Cerebellar cortex (tissue), 1 donor: ENCODE measurements around the gene MBD6.
"Not testable (repeated sequence)": the region's sequence is repeated elsewhere in the genome, so short reads cannot be mapped to it uniquely, and the experiment has no call there.

Experiments used
- DNase-seq: peaks from one replicate; pipeline ENCODE4 v3.0.0-alpha.2; 2015; ENCODE audit warnings: low spot score

The MBD6 gene

DNA sequence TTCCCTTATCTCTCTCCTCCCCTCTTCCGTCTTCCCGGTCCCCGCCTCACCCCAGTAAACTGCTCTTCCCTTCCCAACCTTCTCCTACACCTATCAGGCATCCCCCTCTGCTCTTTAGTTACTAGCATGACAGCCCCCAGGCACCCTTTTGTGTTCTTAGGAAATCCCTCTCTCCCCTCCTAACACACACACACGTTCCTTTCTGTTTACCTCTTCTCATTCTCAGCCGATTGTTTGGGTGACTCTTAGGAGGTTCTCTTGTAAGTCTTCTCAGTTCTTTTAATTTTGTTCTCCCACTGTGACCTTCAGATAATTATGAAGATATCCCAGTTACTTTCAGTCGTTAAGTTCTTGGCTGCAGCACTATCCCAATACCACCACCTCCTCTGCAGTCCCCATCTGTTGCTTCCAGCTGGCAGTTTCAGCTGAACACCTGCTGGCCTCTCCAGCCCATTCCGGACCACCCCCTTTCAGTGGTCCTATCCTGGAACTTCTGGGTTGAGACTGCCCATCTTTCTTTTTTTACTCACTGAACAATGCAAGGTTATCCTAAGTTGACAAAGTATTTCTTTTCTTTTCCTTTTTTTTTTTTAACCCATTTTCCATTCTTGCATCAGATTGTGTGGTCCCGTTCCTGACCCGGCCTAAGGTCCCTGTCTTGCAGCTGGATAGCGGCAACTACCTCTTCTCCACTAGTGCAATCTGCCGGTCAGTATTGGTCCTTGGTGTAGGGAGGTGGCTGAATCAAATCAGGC lies 34.0 kb upstream of the MBD6 start:
- no peak for DNase-seq

DNA sequence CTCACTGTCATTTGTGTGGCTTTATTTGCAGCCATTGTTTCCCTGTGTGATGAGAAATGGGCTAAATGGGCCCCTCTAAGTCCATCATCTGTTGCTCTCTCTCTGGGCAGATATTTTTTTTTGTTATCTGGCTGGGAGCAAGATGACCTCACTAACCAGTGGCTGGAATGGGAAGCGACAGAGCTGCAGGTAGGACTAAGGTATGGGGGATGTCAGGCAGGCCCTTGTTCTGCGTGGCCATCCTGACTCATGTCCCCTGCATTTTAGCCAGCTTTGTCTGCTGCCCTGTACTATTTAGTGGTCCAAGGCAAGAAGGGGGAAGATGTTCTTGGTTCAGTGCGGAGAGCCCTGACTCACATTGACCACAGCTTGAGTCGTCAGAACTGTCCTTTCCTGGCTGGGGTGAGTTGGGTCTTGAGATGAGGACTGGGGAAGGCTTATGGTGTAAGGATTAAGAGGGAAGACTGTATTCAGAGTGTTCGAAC lies 33.4 kb upstream of the MBD6 start:
- no peak for DNase-seq

DNA sequence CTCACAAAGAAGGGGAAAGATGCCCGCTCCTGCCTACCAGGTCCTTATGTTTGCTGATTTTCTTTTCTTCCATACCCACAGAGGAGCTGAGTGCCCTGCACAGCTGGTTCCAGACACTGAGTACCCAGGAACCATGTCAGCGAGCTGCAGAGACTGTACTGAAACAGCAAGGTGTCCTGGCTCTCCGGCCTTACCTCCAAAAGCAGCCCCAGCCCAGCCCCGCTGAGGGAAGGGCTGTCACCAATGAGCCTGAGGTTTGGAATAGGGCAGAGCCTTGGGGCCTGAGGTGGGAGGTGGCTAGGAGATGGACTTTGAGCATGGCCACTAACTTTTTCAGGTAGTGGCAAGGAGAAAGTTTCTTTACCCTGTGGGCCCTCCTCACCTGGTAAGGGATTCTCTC lies 32.5 kb upstream of the MBD6 start:
- no peak for DNase-seq

DNA sequence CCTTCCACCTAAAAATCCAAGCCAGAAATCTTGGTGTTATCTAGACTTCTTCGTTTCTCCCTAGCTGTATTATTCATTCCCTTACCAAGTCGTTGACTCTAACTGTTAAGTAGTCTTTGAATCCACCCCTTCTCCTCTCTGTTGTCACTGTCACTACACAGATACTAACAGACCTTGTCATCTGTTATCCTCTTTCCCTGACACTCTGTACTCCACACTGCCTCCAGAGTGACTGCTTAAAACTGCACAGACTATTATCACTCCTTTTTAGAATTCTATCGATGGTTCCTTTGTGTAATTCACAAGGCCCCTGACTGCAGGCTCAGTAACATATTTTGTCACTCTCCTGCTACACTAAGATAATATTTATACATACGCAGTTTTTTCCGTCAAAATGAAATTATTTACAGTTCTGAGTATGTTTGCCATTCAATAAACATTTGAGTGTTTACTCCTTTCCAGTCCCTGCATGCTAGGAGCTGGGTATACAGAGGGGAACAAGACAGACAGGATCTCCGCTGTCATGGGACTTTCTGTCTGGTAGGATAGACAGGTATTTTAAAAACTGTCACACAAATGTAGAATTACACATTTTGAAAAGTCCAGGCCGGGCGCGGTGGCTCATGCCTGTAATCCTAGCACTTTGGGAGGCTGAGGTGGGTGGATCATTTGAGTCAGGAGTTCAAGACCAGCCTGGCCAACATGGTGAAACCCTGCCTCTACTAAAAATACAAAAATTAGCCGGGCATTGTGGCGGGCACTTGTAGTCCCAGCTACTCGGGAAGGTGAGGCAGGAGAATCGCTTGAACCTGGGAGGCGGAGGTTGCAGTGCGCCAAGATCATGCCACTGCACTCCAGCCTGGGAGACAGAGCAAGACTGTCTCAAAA lies 31.0 kb upstream of the MBD6 start:
- DNase-seq, result no peak

DNA sequence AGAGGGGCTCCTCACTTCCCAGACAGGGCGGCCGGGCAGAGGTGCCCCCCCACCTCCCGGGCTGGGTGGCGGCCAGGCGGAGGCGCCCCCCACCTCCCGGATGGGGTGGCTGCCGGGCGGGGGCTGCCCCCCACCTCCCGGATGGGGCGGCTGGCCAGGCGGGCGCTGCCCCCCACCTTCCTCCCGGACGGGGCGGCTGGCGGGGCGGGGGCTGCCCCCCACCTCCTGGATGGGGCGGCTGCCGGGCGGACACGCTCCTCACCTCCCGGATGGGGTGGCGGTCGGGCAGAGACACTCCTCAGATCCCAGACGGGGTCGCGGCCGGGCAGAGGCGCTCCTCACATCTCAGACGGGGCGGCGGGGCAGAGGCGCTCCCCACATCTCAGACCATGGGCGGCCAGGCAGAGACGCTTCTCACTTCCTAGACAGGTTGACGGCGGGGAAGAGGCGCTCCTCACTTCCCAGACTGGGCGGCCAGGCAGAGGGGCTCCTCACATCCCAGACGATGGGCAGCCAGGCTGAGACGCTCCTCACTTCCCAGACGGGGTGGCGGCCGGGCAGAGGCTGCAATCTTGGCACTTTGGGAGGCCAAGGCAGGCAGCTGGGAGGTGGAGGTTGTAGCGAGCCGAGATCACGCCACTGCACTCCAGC lies 27.4 kb upstream of the MBD6 start:
- DNase-seq, result not testable (repeated sequence)

DNA sequence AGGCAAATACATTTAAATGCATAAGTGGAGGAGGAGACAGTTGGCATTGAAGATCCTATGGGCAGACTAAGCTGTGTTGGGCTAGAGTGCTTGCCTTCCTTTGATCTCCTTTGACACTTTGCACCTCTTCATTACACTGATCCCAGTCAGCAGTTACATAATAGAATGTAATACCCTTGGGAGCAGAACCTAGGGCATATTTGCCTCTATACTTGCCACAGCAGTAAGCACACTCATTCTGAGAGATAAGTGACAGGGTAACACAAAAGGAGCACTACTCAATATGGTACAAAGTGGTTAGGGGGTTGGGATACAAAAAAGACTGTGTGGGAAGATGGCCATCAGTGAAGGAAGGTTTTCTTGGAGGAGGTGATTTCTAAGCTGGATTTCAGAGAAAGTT lies 25.8 kb upstream of the MBD6 start:
- no peak for DNase-seq

DNA sequence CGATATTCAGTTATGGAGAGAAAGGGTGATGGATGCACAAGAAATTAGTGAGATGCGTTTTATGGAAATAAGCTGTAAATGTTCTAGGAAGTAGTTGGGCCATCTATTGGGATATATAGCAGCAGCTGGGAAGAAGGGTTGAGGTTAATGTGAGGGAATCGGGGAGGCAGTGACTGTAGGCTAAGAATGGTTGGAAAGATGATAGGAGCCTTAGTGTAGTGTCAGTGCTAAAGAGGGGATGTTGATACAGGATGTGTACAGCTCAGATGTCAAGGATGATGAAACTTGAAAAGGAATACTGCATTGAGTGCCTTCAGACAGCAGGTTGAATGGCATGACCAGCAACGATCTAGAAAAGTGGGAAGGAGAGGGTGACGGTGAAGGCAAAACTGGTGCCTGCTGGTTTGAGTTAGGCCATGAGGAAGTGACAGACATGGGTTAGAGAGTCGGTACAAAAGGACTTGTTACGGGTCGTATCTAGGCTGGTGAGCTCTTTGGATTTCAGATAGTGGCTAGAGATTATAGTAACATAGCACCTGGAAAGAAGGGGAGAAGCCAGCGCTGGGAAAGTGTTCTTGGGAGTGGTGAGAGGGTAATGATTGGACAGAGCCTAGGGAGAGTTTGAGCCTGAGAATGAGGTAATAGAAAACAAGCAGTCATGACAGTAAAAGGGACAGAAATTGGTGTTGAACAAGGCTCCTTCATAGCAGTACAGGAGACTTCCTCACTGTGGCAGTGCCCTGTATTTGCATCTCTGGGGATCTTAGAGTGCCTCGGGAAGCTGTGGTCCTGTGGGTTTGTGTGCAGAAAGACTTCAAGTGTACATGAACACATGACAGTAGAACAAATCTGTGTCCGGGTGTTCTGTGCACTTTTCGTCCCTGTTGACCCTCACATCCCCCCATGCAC lies 25.1 kb upstream of the MBD6 start:
- no peak for DNase-seq

DNA sequence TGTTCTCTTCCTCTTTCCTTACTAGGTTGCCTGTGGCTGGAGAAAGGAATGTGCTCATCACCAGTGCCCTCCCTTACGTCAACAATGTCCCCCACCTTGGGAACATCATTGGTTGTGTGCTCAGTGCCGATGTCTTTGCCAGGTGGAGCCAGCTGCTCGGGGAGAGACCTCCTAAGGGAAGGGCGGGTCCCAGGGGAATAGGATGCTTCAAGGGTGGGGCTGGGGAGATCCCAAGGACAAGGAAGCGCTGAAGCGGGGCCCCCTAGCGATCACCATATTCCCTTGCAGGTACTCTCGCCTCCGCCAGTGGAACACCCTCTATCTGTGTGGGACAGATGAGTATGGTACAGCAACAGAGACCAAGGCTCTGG lies 24.5 kb upstream of the MBD6 start:
- DNase-seq, result no peak

DNA sequence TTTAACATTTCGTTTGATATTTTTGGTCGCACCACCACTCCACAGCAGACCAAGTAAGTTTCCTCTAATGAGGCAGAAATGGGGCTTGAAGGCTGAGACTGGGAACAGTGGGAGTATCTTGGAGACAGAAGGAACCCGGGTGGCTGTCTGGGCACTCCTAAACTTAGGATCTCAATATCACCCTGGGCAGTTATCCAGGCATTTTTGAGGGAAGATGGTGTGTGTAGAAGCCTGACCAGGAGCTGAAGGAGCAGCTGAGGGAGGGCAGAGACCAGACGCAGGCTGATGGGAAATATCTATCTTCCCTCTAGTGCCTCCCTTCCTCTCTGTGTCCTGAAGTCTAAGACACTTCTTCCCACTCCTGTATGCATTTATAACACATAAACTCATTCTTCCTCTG lies 24.1 kb upstream of the MBD6 start:
- no peak for DNase-seq

DNA sequence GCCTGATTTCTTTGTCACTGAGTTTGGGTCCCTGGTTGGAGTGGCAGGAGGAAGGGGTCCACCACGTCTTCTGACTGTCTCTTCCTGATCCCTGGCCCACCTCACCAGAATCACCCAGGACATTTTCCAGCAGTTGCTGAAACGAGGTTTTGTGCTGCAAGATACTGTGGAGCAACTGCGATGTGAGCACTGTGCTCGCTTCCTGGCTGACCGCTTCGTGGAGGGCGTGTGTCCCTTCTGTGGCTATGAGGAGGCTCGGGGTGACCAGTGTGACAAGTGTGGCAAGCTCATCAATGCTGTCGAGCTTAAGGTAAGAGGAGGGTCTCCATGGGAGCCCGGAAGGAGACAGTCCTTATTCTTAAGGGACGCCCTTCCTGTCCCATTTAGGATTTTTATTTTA lies 22.4 kb upstream of the MBD6 start:
- DNase-seq, result no peak

DNA sequence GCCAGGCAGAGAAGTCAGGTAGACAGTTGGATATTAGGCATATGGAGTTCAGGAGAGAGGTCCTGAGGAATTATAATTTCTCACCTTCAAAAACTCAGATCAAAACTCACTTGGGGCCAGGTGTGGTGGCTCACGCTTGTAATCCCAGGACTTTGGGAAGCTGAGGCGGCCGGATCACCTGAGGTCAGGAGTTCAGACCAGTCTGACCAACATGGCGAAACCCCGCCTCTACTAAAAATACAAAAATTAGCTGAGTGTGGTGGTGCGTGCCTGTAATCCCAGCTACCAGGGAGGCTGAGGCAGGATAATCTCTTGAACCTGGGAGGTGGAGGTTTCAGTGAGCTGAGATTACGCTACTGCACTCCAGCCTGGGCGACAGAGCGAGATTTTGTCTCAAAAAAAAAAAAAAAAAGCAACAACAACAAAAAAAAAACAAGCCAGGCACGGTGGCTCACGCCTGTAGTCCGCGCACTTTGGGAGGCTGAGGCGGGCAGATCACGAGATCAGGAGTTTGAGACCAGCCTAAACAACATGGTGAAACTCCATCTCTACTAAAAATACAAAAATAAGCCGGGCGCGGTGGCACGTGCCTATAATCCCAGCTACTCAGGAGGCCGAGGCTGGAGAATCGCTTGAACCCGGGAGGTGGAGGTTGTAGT lies 20.2 kb upstream of the MBD6 start:
- DNase-seq, result not testable (repeated sequence)

DNA sequence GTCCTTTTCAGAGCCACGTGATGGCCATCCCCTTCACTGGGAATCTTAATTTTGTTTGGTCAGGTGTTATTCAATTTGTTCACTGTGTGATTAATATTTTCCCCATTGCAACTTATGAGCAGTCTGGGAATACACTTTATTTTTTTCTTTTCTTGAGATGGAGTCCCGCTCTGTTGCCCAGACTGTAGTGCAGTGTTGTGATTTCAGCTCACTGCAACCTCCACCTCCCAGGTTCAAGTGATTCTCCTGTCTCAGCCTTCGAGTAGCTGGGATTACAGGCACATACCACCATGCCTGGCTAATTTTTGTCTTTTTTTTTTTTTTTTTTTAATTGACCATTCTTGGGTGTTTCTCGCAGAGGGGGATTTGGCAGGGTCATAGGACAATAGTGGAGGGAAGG lies 16.1 kb upstream of the MBD6 start:
- not testable (repeated sequence) for DNase-seq

DNA sequence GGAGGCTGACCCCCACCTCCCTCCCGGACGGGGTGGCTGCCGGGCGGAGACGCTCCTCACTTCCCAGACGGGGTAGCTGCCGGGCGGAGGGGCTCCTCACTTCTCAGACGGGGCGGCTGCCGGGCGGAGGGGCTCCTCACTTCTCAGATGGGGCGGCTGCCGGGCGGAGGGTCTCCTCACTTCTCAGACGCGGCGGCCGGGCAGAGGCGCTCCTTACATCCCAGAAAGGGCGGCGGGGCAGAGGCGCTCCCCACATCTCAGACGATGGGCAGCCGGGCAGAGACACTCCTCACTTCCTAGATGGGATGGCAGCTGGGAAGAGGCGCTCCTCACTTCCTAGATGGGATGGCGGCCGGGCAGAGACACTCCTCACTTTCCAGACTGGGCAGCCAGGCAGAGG lies 14.8 kb upstream of the MBD6 start:
- not testable (repeated sequence) for DNase-seq

DNA sequence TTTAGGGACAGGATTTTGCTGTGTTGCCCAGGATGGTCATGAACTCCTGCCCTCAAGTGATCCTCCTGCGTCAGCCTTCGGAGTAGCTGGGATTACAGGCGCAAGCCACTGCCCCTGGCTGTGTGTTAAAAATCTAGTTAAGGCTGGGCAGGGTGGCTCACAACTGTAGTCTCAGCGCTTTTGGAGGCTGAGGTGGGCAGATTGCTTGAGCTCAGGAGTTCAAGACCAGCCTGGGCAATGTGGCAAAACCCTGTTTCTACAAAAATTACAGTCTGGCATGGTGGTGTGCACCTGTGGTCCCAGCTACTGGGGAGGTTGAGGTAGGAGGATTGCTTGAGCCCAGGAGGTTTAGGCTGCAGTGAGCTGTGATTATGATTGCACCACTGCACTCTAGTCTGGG lies 11.5 kb upstream of the MBD6 start:
- no peak for DNase-seq

DNA sequence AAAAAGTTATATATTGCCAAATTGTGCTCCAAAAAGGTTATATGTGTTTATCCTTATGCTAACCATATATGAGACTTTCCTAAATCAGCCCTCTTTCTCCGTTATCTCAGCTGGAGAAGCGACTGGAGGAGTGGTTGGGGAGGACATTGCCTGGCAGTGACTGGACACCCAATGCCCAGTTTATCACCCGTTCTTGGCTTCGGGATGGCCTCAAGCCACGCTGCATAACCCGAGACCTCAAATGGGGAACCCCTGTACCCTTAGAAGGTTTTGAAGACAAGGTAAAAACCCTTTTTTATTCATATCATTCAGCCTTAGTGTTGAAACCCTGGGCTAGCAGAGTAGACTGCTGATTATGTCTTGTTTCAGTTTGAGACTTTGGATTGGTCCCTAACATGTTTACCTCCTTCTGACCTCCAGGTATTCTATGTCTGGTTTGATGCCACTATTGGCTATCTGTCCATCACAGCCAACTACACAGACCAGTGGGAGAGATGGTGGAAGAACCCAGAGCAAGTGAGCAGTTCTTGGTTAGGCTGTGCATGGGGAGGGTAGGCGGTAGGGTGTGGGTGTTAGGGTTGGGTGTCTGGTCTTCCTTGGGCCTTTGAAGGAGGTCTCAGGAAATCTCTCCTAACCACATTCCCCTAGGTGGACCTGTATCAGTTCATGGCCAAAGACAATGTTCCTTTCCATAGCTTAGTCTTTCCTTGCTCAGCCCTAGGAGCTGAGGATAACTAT lies 10.9 kb upstream of the MBD6 start:
- DNase-seq, result no peak

DNA sequence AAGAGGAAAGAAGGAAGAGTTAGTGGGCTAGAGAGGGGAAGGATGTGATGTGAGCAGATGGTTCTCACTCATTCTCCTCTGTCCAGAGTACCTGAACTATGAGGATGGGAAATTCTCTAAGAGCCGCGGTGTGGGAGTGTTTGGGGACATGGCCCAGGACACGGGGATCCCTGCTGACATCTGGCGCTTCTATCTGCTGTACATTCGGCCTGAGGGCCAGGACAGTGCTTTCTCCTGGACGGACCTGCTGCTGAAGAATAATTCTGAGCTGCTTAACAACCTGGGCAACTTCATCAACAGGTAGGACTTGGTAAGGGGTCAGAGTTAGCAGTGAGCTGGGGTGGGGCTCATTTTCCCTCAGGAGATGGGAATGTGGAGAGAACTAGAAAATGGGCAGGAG lies 10.0 kb upstream of the MBD6 start:
- DNase-seq, result no peak

DNA sequence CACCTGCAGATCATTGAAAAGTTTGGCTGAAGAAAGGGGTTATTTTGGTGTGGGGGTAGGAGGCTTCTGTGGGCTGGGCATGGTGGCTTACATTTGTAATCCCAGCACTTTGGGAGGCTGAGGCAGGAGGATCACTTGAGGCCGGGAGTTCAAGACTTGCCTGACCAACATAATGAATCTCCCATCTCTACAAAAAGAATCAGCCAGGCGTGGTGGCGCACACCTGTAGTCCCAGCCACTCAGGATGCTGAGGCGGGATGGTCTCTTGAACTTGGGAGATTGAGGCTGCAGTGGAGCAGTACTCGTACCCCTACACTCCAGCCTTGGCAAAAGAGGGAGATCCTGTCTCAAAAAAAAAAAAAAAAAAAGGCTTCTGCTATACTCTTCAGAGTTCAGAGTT lies 9.4 kb upstream of the MBD6 start:
- DNase-seq, result no peak

DNA sequence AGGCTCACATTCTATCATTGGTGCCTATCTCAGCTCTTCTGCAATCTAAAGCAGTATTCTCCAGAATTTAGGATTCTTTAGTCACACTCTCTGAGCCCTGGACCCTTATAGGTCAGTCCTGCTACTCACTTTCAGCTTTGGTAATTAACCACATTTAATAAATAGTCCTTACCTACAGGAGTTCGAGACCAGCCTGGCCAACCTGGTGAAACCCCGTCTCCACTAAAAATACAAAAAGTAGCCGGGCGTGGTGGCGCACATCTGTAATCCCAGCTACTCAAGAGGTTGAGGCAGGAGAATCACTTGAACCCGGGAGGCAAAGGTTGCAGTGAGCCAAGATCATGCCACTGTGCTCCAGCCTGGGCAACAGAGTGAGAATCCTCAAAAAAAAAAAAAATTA lies 8.9 kb upstream of the MBD6 start:
- not testable (repeated sequence) for DNase-seq

DNA sequence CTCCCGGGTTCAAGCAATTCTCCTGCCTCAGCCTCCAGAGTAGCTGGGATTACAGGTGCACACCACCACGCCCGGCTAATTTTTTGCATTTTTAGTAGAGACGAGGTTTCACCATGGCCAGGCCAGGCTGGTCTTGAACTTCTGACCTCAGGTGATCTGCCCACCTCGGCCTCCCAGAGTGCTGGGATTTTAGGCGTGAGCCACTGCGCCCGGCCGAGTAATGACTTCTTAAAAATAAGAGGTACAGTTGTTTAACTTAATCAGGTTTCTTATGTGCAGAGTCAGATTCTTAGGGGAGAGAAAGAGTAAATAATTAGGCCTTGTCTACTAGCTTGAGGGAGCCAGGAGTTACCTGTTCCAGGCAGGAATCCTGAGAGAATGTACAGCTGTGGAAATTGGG lies 8.4 kb upstream of the MBD6 start:
- DNase-seq, result not testable (repeated sequence)

DNA sequence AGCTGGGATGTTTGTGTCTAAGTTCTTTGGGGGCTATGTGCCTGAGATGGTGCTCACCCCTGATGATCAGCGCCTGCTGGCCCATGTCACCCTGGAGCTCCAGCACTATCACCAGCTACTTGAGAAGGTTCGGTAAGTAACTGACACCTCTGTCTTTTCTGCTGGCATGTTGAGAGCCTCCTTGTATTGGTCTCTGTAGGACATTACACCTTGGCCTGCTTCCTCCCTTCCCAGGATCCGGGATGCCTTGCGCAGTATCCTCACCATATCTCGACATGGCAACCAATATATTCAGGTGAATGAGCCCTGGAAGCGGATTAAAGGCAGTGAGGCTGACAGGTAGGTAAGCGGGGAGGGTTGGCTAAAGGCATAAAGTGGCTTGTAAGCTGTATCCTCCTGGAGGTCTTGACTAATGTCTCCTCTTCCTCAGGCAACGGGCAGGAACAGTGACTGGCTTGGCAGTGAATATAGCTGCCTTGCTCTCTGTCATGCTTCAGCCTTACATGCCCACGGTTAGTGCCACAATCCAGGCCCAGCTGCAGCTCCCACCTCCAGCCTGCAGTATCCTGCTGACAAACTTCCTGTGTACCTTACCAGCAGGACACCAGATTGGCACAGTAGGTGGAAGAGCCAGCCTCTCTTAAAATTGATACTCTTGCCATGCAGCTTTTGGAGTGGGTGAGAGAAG lies 7.8 kb upstream of the MBD6 start:
- no peak for DNase-seq
